DND-41 (cell line): Measurements from ENCODE around the gene CACNA1A.
A peak's percentile ranks its signal among the peaks of the same experiment; 100 is the strongest.

Source experiments
- ATAC-seq: fragments of 200-7000 bp; cut with Tn5 transposase; 3 replicates; pipeline ENCODE4 v1.9.1; 2021; ENCODE audit warnings: low read depth; ENCODE audit not compliant: insufficient read depth
- DNase-seq: peaks from one replicate; pipeline ENCODE4 v3.0.0-alpha.2; 2020
- H2AFZ ChIP-seq: 2 replicates; pipeline ENCODE4 v1.6.0; 2012; ENCODE audit warnings: low read depth, low read length
- H3K27ac ChIP-seq: 2 replicates; pipeline ENCODE4 v1.5.1; 2012; ENCODE audit warnings: low read length, inconsistent platforms
- H3K27me3 ChIP-seq: fragments of 200-600 bp; sonication (generic); 2 replicates; pipeline ENCODE4 v1.6.0; 2012; ENCODE audit warnings: low read length, mild to moderate bottlenecking, inconsistent platforms; ENCODE audit not compliant: insufficient read depth, poor library complexity
- H3K36me3 ChIP-seq: 2 replicates; pipeline ENCODE4 v1.5.1; 2012; ENCODE audit warnings: low read length, inconsistent platforms; ENCODE audit not compliant: insufficient read depth
- H3K4me1 ChIP-seq: 2 replicates; pipeline ENCODE4 v1.5.1; 2012; ENCODE audit warnings: mild to moderate bottlenecking, low read length; ENCODE audit not compliant: insufficient read depth
- H3K4me2 ChIP-seq: 2 replicates; pipeline ENCODE4 v1.6.0; 2012; ENCODE audit warnings: mild to moderate bottlenecking, moderate library complexity, low read length, inconsistent platforms; ENCODE audit not compliant: insufficient read depth
- H3K4me3 ChIP-seq, 2 experiments: fragments of 200-600 bp in 1 of 2; shearing (Covaris generic) in 1 of 2; 2 replicates each; pipeline ENCODE4 v1.5.1; 2012 to 2016; ENCODE audit warnings: inconsistent platforms in 2 of 2, low read length in 2 of 2, mild to moderate bottlenecking in 2 of 2, low read depth in 1 of 2, moderate library complexity in 1 of 2
- H3K79me2 ChIP-seq: 2 replicates; pipeline ENCODE4 v1.6.0; 2012; ENCODE audit warnings: low read length, inconsistent platforms; ENCODE audit not compliant: insufficient read depth
- H3K9ac ChIP-seq: 2 replicates; pipeline ENCODE4 v1.6.0; 2012; ENCODE audit warnings: low read depth, mild to moderate bottlenecking, inconsistent platforms, low read length, moderate library complexity
- H3K9me3 ChIP-seq: 2 replicates; pipeline ENCODE4 v1.5.1; 2012; ENCODE audit warnings: low read length, moderate library complexity, mild to moderate bottlenecking, inconsistent platforms; ENCODE audit not compliant: insufficient read depth, severe bottlenecking
- H4K20me1 ChIP-seq: 2 replicates; pipeline ENCODE4 v1.6.0; 2012; ENCODE audit warnings: low read length; ENCODE audit not compliant: insufficient read depth
- CTCF ChIP-seq: IDR thresholded peaks from 2 replicates; pipeline ENCODE4 v1.5.1; 2012; ENCODE audit warnings: borderline replicate concordance, low read length, moderate library complexity, mild to moderate bottlenecking; ENCODE audit not compliant: poor library complexity, severe bottlenecking; ENCODE audit errors: extremely low read depth
- EZH2 ChIP-seq: IDR thresholded peaks from 3 replicates; pipeline ENCODE4 v1.6.1; 2012; ENCODE audit warnings: borderline replicate concordance, low read depth, mild to moderate bottlenecking, moderate library complexity, low read length, inconsistent platforms; ENCODE audit not compliant: severe bottlenecking

The CACNA1A gene

GRCh38 chr19:13366529-13367143 is 139.6 kb downstream of the CACNA1A start:
- ATAC-seq: no peak
- H3K36me3 ChIP-seq: no peaks in the 10 kb centered on the region
- H3K9me3 ChIP-seq: no peaks in the 10 kb centered on the region
- H3K4me2 ChIP-seq: no peak overlapping the region
- no peak overlapping the region for H2AFZ ChIP-seq
- H3K27me3 ChIP-seq: no peaks in the 10 kb centered on the region
- H3K4me1 ChIP-seq: no peaks in the 10 kb centered on the region
- H3K9ac ChIP-seq: no peak overlapping the region
- no peak overlapping the region for H3K4me3 ChIP-seq
- H4K20me1 ChIP-seq: no peaks in the 10 kb centered on the region
- no peak for DNase-seq
- H3K79me2 ChIP-seq: no peaks in the 10 kb centered on the region
- no peak overlapping the region for H3K27ac ChIP-seq
- TF ChIP-seq EZH2: no peak
- peak; percentile 39 for TF ChIP-seq CTCF

- no peak overlapping the region for H3K4me3 ChIP-seq
Observed at GRCh38 chr19:13363954-13364353, 142.3 kb downstream of the CACNA1A start.

GRCh38 chr19:13363245-13363644 is 143.0 kb downstream of the CACNA1A start:
- Histone ChIP-seq H3K4me3 (no peak overlapping the region), H3K27ac (no peak overlapping the region), H3K36me3 (no peaks in the 10 kb centered on the region), H4K20me1 (no peaks in the 10 kb centered on the region), H3K9me3 (no peaks in the 10 kb centered on the region), H2AFZ (no peak overlapping the region), H3K79me2 (no peaks in the 10 kb centered on the region), H3K27me3 (no peaks in the 10 kb centered on the region), H3K9ac (no peak overlapping the region), H3K4me2 (no peak overlapping the region), H3K4me1 (no peaks in the 10 kb centered on the region)
- no peak for ATAC-seq
- no peak for DNase-seq
- TF ChIP-seq CTCF: no peak
- no peak for TF ChIP-seq EZH2

More at GRCh38 chr19:13363954-13364353, 142.3 kb downstream of the CACNA1A start:
- Histone ChIP-seq H4K20me1 (no peaks in the 10 kb centered on the region), H3K9ac (no peak overlapping the region), H3K36me3 (no peaks in the 10 kb centered on the region), H3K4me2 (no peak overlapping the region), H3K79me2 (no peaks in the 10 kb centered on the region), H3K9me3 (no peaks in the 10 kb centered on the region), H3K27ac (no peak overlapping the region), H3K27me3 (no peaks in the 10 kb centered on the region), H3K4me1 (no peaks in the 10 kb centered on the region), H2AFZ (no peak overlapping the region)
- DNase-seq: no peak
- TF ChIP-seq EZH2 (no peak), CTCF (no peak)
- ATAC-seq: no peak
